AG09319 (cell line): Measurements from ENCODE around the gene DYNC1LI2.
"Not testable (repeated sequence)": the region's sequence is repeated elsewhere in the genome, so short reads cannot be mapped to it uniquely, and the experiment has no call there.

Experiments used
- DNase-seq: peaks from one replicate; pipeline ENCODE4 v3.0.0-alpha.2; 2010; ENCODE audit warnings: low read depth; ENCODE audit errors: extremely low read depth
- CTCF ChIP-seq: IDR thresholded peaks from 2 replicates; pipeline ENCODE4 v1.5.1; 2011; ENCODE audit warnings: low read depth, mild to moderate bottlenecking, inconsistent platforms, low read length, moderate library complexity

Gene DYNC1LI2

GRCh38 chr16:66751303-66751991 is at the start of gene DYNC1LI2:
Gene DYNC1LI2, minus strand, starts transcription at chr16:66751609. Its CDS starts 18 bp downstream, at chr16:66751591.
- peak; percentile 36 for DNase-seq
- peak; percentile 42 for TF ChIP-seq CTCF

- DNase-seq: no peak
Observed at GRCh38 chr16:66800856-66801255, 49.4 kb upstream of the DYNC1LI2 start.

GRCh38 chr16:66798161-66798560 is 46.8 kb upstream of the DYNC1LI2 start:
- no peak for DNase-seq
- TF ChIP-seq CTCF: no peak

More at GRCh38 chr16:66800856-66801255, 49.4 kb upstream of the DYNC1LI2 start:
- no peak for TF ChIP-seq CTCF

- DNase-seq: not testable (repeated sequence)
Observed at GRCh38 chr16:66793984-66794383, 42.6 kb upstream of the DYNC1LI2 start.

GRCh38 chr16:66790130-66790733 is 38.8 kb upstream of the DYNC1LI2 start:
- no peak for DNase-seq
- no peak for TF ChIP-seq CTCF

- no peak for DNase-seq
- TF ChIP-seq CTCF: no peak
Observed at GRCh38 chr16:66787427-66787826, 36.0 kb upstream of the DYNC1LI2 start.

- DNase-seq: no peak
- TF ChIP-seq CTCF: no peak
Observed at GRCh38 chr16:66786551-66786950, 35.1 kb upstream of the DYNC1LI2 start.
